Frontal cortex (tissue), 4 donors: ENCODE results near the gene ADAMTS12. TPM values are rescaled to one million over a fixed set of nuclear protein-coding genes. Genes with fewer than 3 reads are reported as not detected.
"Not testable (repeated sequence)": the region's sequence is repeated elsewhere in the genome, so short reads cannot be mapped to it uniquely, and the experiment has no call there.

Source experiments
- DNase-seq, 2 donors: peaks; one replicate each; pipeline ENCODE4 v3.0.0; 2012; ENCODE audit warnings: low spot score in 2 of 2
- FAIRE-seq: peaks from 2 replicates; lab custom pipeline; 2012; peaks lifted over from hg19 to GRCh38; lab: Jason Lieb, UNC
- total RNA-seq: library from RNA; depleted of rRNA; stranded (reverse); fragments of >200 nt; gene quantifications from one replicate; pipeline ENCODE4 v1.2.3, GENCODE V29; 2014
- donor health status: control.
- donor health status: control.
- donor health status: control.

Gene ADAMTS12
- total RNA-seq, 1 donor from 2014 or later, result 1.2 TPM

GRCh38 chr5:33563530-33563929 is 328.3 kb downstream of the ADAMTS12 start:
- FAIRE-seq (no peak), DNase-seq (no peak)

- FAIRE-seq, result no peak
These were observed 333.3 kb downstream of the ADAMTS12 start for GRCh38 chr5:33558489-33558888.

GRCh38 chr5:33557605-33558004 is 334.2 kb downstream of the ADAMTS12 start:
- no peak for FAIRE-seq
- DNase-seq, result no peak

More at GRCh38 chr5:33558489-33558888, 333.3 kb downstream of the ADAMTS12 start:
- no peak for DNase-seq

GRCh38 chr5:33556330-33557328 is 335.2 kb downstream of the ADAMTS12 start:
- FAIRE-seq, result no peak
- no peak for DNase-seq

GRCh38 chr5:33549982-33550567 is 341.7 kb downstream of the ADAMTS12 start:
- DNase-seq, result no peak
- FAIRE-seq, result no peak

GRCh38 chr5:33539790-33540189 is 352.0 kb downstream of the ADAMTS12 start:
- not testable (repeated sequence) for DNase-seq, FAIRE-seq

GRCh38 chr5:33539212-33539611 is 352.6 kb downstream of the ADAMTS12 start:
- FAIRE-seq (no peak), DNase-seq (no peak)

- DNase-seq, result no peak
- FAIRE-seq, result no peak
These were observed 353.6 kb downstream of the ADAMTS12 start for GRCh38 chr5:33538201-33538600.

GRCh38 chr5:33537240-33537639 is 354.6 kb downstream of the ADAMTS12 start:
- FAIRE-seq, result no peak
- no peak for DNase-seq

- no peak for DNase-seq
- FAIRE-seq, result no peak
These were observed 355.0 kb downstream of the ADAMTS12 start for GRCh38 chr5:33536802-33537201.

- DNase-seq, result no peak
- no peak for FAIRE-seq
These were observed 360.0 kb downstream of the ADAMTS12 start for GRCh38 chr5:33531824-33532223.

GRCh38 chr5:33531037-33531298 is 360.8 kb downstream of the ADAMTS12 start:
- FAIRE-seq (no peak), DNase-seq (no peak)

- DNase-seq (no peak), FAIRE-seq (no peak)
These were observed 361.4 kb downstream of the ADAMTS12 start for GRCh38 chr5:33530183-33531036.

GRCh38 chr5:33527696-33528095 is 364.1 kb downstream of the ADAMTS12 start:
- DNase-seq (no peak), FAIRE-seq (no peak)

GRCh38 chr5:33526755-33527154 is 365.0 kb downstream of the ADAMTS12 start:
- no peak for FAIRE-seq
- DNase-seq, result no peak

GRCh38 chr5:33524476-33524875 is 367.3 kb downstream of the ADAMTS12 start:
- DNase-seq, result no peak
- FAIRE-seq, result no peak

GRCh38 chr5:33523208-33523771 is 368.5 kb downstream of the ADAMTS12 start:
- DNase-seq (no peak), FAIRE-seq (no peak)

GRCh38 chr5:33516421-33516820 is 375.4 kb downstream of the ADAMTS12 start:
- no peak for FAIRE-seq

GRCh38 chr5:33515366-33515765 is 376.4 kb downstream of the ADAMTS12 start:
- not testable (repeated sequence) for DNase-seq, FAIRE-seq

More at GRCh38 chr5:33516421-33516820, 375.4 kb downstream of the ADAMTS12 start:
- no peak for DNase-seq
